Fibroblast of villous mesenchyme (primary cell): ENCODE data around the gene SMURF2. TPM values are rescaled to one million over a fixed set of nuclear protein-coding genes. Genes with fewer than 3 reads are reported as not detected.

Source experiments
- DNase-seq: peaks from one replicate; pipeline ENCODE4 v3.0.0-alpha.2; 2010; ENCODE audit warnings: low read depth
- H3K4me3 ChIP-seq: 2 replicates; pipeline ENCODE4 v1.5.1; 2011; ENCODE audit warnings: low read depth, mild to moderate bottlenecking, low read length
- small RNA-seq: library from RNA; depleted of rRNA; stranded (forward); fragments of <200 nt; gene quantifications from one replicate; pipeline ENCODE3, GENCODE V24; 2012
- total RNA-seq: library from RNA; depleted of rRNA; stranded (reverse); fragments of >200 nt; gene quantifications from 2 replicates; pipeline ENCODE4 v1.2.3, GENCODE V29; 2012
- TF ChIP-seq, protein P1 (sequence below): IDR thresholded peaks from 2 replicates; pipeline ENCODE4 v1.5.1; 2012; ENCODE audit warnings: low read depth, mild to moderate bottlenecking, low read length; ENCODE audit not compliant: insufficient read depth

SMURF2 gene
- total RNA-seq, 1 donor: 188 TPM

GRCh38 chr17:64499805-64500486 is 162.2 kb downstream of the SMURF2 start:
- TF ChIP-seq, protein P1, sequence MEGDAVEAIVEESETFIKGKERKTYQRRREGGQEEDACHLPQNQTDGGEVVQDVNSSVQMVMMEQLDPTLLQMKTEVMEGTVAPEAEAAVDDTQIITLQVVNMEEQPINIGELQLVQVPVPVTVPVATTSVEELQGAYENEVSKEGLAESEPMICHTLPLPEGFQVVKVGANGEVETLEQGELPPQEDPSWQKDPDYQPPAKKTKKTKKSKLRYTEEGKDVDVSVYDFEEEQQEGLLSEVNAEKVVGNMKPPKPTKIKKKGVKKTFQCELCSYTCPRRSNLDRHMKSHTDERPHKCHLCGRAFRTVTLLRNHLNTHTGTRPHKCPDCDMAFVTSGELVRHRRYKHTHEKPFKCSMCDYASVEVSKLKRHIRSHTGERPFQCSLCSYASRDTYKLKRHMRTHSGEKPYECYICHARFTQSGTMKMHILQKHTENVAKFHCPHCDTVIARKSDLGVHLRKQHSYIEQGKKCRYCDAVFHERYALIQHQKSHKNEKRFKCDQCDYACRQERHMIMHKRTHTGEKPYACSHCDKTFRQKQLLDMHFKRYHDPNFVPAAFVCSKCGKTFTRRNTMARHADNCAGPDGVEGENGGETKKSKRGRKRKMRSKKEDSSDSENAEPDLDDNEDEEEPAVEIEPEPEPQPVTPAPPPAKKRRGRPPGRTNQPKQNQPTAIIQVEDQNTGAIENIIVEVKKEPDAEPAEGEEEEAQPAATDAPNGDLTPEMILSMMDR: no peak
- no peak overlapping the region for H3K4me3 ChIP-seq
- DNase-seq: no peak

DNA sequence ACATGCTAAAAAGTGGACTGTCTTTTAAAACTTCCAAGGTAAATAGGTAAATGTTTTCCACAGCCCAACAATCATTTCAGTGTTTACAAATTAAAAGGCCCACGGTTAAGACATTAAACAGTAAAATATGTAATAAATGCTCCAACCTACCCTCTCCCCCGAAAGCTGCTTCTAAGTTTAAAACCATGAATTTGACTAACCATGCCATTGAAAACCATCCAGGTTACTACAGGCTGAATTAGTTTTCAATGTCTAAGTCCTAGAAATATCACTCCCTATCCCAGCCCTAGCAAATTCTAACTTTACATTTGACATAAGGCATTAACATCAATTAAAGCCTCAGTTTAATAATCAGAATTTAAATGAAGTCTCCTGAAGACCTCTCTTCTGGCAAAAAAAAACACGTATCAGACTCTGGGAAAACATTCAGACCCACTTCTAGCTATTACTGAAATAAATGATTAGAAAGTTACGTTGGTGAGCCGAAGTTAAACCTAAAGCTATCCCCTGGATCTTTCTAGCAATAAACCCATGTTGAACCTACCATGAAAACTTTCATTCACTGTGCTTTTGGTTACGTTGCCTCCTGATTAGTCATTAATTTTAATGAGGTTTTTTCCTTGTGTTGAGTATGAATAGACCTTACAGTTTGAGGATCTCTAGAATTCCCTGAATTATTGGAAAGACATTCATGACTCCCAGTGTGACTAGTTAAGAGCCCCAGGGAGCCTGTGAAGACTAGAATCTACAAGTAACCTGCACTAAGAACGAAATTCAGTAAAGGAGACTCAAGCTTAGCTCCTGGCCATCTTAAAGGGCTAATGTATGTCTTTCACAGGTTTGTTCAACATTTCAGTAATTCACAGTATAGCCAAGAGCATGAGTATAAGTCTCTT is 163.6 kb downstream of the SMURF2 start:
- TF ChIP-seq, protein P1: no peak
- DNase-seq: no peak
- no peak overlapping the region for H3K4me3 ChIP-seq

DNA sequence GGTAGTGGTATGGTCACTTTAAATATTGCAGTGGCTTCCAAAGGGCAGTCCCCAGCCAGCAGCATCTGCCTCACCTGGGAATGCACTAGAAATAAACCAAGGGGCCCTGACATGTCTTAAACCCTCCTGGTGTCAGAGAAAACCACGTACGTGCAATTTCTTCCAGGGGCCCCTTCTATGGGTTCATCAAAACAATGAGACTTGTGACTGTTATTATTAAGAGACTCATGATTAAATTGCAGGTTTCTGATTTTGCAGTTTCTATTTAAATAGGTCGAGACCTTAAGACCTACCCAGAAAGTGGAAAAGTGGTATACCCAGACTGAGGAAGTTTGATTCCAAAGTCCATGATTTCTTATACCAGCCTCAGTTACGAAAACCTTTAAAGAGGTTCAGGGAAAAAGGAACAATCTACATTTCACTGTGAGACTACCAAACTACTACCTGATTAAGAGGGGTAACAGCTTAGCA is 164.5 kb downstream of the SMURF2 start:
- no peak for DNase-seq
- TF ChIP-seq, protein P1: no peak
- peak overlapping the region; percentile 76 for H3K4me3 ChIP-seq

DNA sequence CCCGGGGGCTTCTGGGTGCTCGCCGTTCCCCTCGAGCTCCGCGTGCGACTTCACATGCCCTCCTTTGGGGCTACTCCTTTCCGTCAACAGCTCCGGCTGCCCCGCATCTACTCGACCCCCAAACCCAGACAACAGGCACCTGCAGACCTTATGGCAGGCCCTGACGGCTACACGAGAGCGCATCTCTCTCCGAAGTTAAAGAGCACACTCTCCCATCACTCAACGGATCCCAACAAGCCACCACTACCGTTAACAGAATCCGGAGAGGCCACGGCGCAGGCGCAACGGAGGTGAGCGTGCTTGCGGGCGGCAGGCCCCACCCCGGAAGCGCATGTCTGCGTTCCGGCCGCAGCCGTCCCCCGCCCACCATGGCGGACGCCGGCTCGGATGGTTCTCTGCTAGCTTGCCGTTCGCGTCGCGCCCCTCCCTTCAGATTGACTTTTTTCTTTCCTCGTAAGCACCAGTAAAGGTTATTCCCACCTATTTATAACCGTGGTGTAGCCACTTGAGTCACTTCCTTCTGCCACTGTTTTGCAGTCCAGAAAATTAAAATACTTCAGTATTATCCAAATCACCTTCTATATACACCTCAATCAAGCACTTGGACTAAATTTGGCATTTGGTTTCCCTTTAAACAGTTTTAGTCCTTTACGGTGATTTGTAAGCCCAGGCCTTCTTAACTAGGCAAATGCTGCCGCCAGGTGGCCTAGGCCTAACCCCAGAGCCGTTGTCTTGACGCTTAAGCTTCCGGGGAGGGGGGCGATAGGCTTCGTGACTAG is 165.1 kb downstream of the SMURF2 start, which contains the start of gene POLG2:
Gene POLG2 (minus strand): TSS at position 269 of the 779 bp plus-strand sequence. CDS start 86 bp downstream, at position 183.
- H3K4me3 ChIP-seq: peak within 1 kb of the TSS; percentile 76
- TF ChIP-seq, protein P1: peak; percentile 51
- DNase-seq: peak; percentile 93

GRCh38 chr17:64496348-64496785 is 165.7 kb downstream of the SMURF2 start:
- peak; percentile 20 for DNase-seq
- H3K4me3 ChIP-seq: peak overlapping the region; percentile 76
- TF ChIP-seq, protein P1: no peak

Small RNA genes within 50 kb of the gene (small RNA-seq; reads per million reads assigned to genes)
- gene AC009994.1: not detected

Other genes with a start within 250 kb of the SMURF2 start
- 2.6 and 3.9 TPM in 2 replicates for gene MILR1, start 213.2 kb downstream of the SMURF2 start, total RNA-seq
- 8.4 and 12.5 TPM in 2 replicates for gene POLG2, start 165.3 kb downstream of the SMURF2 start, total RNA-seq
- 335 and 361 TPM in 2 replicates for gene DDX5, start 156.0 kb downstream of the SMURF2 start, total RNA-seq
- 26.3 and 27.1 TPM in 2 replicates for gene CEP95, start 155.3 kb downstream of the SMURF2 start, total RNA-seq